Measurements from ENCODE around the gene ANKH. TPM values are rescaled to one million over a fixed set of nuclear protein-coding genes. Genes with fewer than 3 reads are reported as not detected.
"Not testable (repeated sequence)": the region's sequence is repeated elsewhere in the genome, so short reads cannot be mapped to it uniquely, and the experiment has no call there.

The ANKH gene
- total RNA-seq, 1 experiment from 2014 or later, result 65.2 TPM

DNA sequence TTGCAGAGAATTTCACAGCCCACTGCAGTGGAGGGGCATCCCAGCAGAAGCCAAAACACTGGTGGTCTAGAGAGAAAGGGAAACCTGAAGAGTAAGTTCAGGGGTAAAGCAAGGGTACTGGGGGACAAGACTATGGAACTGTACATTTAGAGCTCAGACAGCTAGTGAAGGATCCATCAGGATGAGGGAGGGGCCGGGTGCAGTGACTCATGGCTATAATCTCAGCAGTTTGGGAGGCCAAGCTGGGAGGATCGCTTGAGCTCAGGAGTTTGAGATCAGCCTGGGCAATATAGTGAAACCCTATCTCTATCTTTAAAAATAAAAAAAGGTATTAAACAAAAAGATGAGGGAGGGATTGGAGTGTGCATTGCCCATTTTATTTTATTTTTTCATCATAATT, 7.8 kb upstream of the ANKH start (continued):
- TF ChIP-seq POLR2A (IDR thresholded peaks at IDR 0.05; ENCODE audit: borderline replicate concordance, extremely low read depth, insufficient read depth, insufficient read length) (no peak), YY1 (IDR thresholded peaks at IDR 0.05; ENCODE audit: extremely low read depth, insufficient replicate concordance, low read depth, low read length) (no peak), EZH2phosphoT487 (IDR thresholded peaks at IDR 0.05; ENCODE audit: borderline replicate concordance) (no peak), POLR2AphosphoS5 (IDR thresholded peaks at IDR 0.05; ENCODE audit: low read depth, low read length) (no peak)
- TF ChIP-seq, protein P1, sequence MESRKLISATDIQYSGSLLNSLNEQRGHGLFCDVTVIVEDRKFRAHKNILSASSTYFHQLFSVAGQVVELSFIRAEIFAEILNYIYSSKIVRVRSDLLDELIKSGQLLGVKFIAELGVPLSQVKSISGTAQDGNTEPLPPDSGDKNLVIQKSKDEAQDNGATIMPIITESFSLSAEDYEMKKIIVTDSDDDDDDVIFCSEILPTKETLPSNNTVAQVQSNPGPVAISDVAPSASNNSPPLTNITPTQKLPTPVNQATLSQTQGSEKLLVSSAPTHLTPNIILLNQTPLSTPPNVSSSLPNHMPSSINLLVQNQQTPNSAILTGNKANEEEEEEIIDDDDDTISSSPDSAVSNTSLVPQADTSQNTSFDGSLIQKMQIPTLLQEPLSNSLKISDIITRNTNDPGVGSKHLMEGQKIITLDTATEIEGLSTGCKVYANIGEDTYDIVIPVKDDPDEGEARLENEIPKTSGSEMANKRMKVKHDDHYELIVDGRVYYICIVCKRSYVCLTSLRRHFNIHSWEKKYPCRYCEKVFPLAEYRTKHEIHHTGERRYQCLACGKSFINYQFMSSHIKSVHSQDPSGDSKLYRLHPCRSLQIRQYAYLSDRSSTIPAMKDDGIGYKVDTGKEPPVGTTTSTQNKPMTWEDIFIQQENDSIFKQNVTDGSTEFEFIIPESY (IDR thresholded peaks at IDR 0.05; ENCODE audit: extremely low read depth, insufficient replicate concordance, low read length), result no peak

DNA sequence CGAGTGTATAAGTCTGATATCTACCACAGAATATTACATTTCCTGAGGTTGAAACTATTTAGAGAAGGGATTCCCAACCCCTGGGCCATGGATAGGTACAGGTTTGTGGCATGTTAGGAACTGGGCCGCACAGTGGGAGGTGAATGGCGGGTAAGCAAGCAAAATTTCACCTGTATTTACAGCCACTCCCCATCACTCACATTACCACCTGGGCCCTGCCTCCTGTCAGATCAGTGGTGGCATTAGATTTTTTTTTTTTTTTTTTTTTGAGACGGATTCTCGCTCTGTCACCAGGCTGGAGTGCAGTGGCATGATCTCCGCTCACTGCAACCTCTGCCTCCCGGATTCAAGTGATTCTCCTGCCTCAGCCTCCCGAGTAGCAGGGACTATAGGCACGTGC, 6.6 kb upstream of the ANKH start:
- H3K9ac ChIP-seq (ENCODE audit: low read length); H3K27ac ChIP-seq (ENCODE audit: low read depth, low read length); H3K4me3 ChIP-seq (replicated peaks in 1 of 2; ENCODE audit: low read depth in 1 of 2, low read length in 2 of 2); H3K4me2 ChIP-seq (ENCODE audit: low read length); H3K27me3 ChIP-seq (ENCODE audit: insufficient read depth, low read length); BruUV-seq (replicated peaks); H3K4me1 ChIP-seq (ENCODE audit: control insufficient read depth in 1 of 2, insufficient read depth in 2 of 2, low read length in 2 of 2); CTCF ChIA-PET; RAD21 ChIA-PET (ENCODE audit: low non-redundant PET in 1 of 2, low total read pairs in 2 of 2, uncharacterized antibody in 2 of 2, unreplicated experiment in 2 of 2); H3K9me2 ChIP-seq (ENCODE audit: insufficient read depth); intact Hi-C loops (cut with micrococcal nuclease); DNase-seq (ENCODE audit: low read depth, low spot score); H3K79me2 ChIP-seq (ENCODE audit: insufficient read depth, low read length); H3K9me3 ChIP-seq (ENCODE audit: control insufficient read depth in 1 of 2, insufficient read depth in 1 of 2, low read depth in 1 of 2, low read length in 2 of 2); H2AFZ ChIP-seq (ENCODE audit: low read depth, low read length, poor library complexity, severe bottlenecking); H4K20me1 ChIP-seq (ENCODE audit: insufficient read depth); POLR2A ChIA-PET; H3K36me3 ChIP-seq (ENCODE audit: control insufficient read depth in 1 of 2, insufficient read depth in 2 of 2, low read length in 2 of 2); ATAC-seq: not testable (repeated sequence)

DNA sequence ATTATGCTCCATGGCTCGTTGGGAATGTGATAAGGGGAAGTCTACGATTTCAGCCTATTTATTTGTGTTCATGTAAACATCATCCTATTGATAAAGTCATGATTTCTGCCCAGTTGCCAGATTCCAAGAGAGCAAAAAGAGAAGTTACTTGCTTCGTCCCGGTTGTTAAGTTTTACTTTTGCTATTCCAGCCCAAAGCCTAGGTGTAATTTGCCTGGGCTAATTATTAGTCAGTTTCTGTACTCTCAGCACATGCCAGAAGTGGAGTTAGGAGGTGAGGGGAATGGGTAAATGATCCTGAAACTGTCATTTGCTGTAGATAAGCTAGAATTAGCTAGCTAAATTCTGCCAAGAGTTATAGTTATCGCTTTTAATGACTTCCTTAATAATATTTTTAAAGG, 4.5 kb upstream of the ANKH start:
- ChIA-PET POLR2A (no interaction called here), RAD21 (ENCODE audit: low non-redundant PET in 1 of 2, low total read pairs in 2 of 2, uncharacterized antibody in 2 of 2, unreplicated experiment in 2 of 2) (no interaction called here)

More for the DNA sequence above, 4.5 kb upstream of the ANKH start:
- H4K20me1 ChIP-seq (ENCODE audit: insufficient read depth), result no peaks in the 10 kb centered on the region
- ATAC-seq, result no peak
- H3K4me2 ChIP-seq (ENCODE audit: low read length), result no peak overlapping the region
- H3K9ac ChIP-seq (ENCODE audit: low read length), result no peak overlapping the region
- H3K9me3 ChIP-seq (ENCODE audit: control insufficient read depth in 1 of 2, insufficient read depth in 1 of 2, low read depth in 1 of 2, low read length in 2 of 2), result no peaks in the 10 kb centered on the region
- H3K27ac ChIP-seq (ENCODE audit: low read depth, low read length), result no peak overlapping the region
- no peaks in the 10 kb centered on the region for H3K36me3 ChIP-seq (ENCODE audit: control insufficient read depth in 1 of 2, insufficient read depth in 2 of 2, low read length in 2 of 2)
- no peak overlapping the region for H2AFZ ChIP-seq (ENCODE audit: low read depth, low read length, poor library complexity, severe bottlenecking)
- no peaks in the 10 kb centered on the region for H3K79me2 ChIP-seq (ENCODE audit: insufficient read depth, low read length)
- no peaks in the 10 kb centered on the region for H3K27me3 ChIP-seq (ENCODE audit: insufficient read depth, low read length)
- intact Hi-C loops (cut with micrococcal nuclease), result no loop called here
- CTCF ChIA-PET, result no interaction called here
- BruUV-seq (replicated peaks), result no TSS peak
- H3K4me1 ChIP-seq (ENCODE audit: control insufficient read depth in 1 of 2, insufficient read depth in 2 of 2, low read length in 2 of 2), result peaks cover 3 to 11% of the 10 kb centered on the region in 2 experiments; a peak in 3 of 4 replicates
- TF ChIP-seq, protein P2, sequence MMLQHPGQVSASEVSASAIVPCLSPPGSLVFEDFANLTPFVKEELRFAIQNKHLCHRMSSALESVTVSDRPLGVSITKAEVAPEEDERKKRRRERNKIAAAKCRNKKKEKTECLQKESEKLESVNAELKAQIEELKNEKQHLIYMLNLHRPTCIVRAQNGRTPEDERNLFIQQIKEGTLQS (IDR thresholded peaks at IDR 0.05), result no peak
- TF ChIP-seq POLR2AphosphoS5 (IDR thresholded peaks at IDR 0.05; ENCODE audit: low read depth, low read length) (no peak), ELF1 (IDR thresholded peaks at IDR 0.05; ENCODE audit: borderline replicate concordance, low read depth) (no peak), ZNF274 (IDR thresholded peaks at IDR 0.05; ENCODE audit: low read depth, low read length) (no peak), SRF (IDR thresholded peaks at IDR 0.05; ENCODE audit: low read depth) (no peak)
- TF ChIP-seq, protein P3, sequence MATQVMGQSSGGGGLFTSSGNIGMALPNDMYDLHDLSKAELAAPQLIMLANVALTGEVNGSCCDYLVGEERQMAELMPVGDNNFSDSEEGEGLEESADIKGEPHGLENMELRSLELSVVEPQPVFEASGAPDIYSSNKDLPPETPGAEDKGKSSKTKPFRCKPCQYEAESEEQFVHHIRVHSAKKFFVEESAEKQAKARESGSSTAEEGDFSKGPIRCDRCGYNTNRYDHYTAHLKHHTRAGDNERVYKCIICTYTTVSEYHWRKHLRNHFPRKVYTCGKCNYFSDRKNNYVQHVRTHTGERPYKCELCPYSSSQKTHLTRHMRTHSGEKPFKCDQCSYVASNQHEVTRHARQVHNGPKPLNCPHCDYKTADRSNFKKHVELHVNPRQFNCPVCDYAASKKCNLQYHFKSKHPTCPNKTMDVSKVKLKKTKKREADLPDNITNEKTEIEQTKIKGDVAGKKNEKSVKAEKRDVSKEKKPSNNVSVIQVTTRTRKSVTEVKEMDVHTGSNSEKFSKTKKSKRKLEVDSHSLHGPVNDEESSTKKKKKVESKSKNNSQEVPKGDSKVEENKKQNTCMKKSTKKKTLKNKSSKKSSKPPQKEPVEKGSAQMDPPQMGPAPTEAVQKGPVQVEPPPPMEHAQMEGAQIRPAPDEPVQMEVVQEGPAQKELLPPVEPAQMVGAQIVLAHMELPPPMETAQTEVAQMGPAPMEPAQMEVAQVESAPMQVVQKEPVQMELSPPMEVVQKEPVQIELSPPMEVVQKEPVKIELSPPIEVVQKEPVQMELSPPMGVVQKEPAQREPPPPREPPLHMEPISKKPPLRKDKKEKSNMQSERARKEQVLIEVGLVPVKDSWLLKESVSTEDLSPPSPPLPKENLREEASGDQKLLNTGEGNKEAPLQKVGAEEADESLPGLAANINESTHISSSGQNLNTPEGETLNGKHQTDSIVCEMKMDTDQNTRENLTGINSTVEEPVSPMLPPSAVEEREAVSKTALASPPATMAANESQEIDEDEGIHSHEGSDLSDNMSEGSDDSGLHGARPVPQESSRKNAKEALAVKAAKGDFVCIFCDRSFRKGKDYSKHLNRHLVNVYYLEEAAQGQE (IDR thresholded peaks at IDR 0.05; ENCODE audit: low read depth), result no peak
- no peak overlapping the region for H3K4me3 ChIP-seq (replicated peaks in 1 of 2; ENCODE audit: low read depth in 1 of 2, low read length in 2 of 2)
- no peak for DNase-seq (ENCODE audit: low read depth, low spot score)
- H3K9me2 ChIP-seq (ENCODE audit: insufficient read depth), result no peaks in the 10 kb centered on the region
